Stimulated activated CD8-positive, alpha-beta memory T cell treated with anti-CD3 and anti-CD28 coated beads, Interleukin-15, amount 100 ng/mL, for 24 hours (primary cell): ENCODE data around the gene DST.

Experiments
- DNase-seq: peaks from one replicate; pipeline ENCODE4 v3.0.0-alpha.2; 2020; ENCODE audit warnings: low read depth

The DST gene

GRCh38 chr6:56536536-56536935 is 106.2 kb downstream of the DST start:
- DNase-seq = no peak

GRCh38 chr6:56535626-56536025 is 107.1 kb downstream of the DST start:
- no peak for DNase-seq

GRCh38 chr6:56534680-56535419 is 107.8 kb downstream of the DST start:
- no peak for DNase-seq

- DNase-seq = no peak
Observed at GRCh38 chr6:56532766-56533551, 109.7 kb downstream of the DST start.

GRCh38 chr6:56531839-56532595 is 110.7 kb downstream of the DST start:
- DNase-seq = no peak

- no peak for DNase-seq
Observed at GRCh38 chr6:56529594-56530191, 113.0 kb downstream of the DST start.

- no peak for DNase-seq
Observed at GRCh38 chr6:56528412-56528841, 114.3 kb downstream of the DST start.

- no peak for DNase-seq
Observed at GRCh38 chr6:56527934-56528333, 114.8 kb downstream of the DST start.

GRCh38 chr6:56526860-56527544 is 115.7 kb downstream of the DST start:
- DNase-seq = no peak

GRCh38 chr6:56525974-56526789 is 116.5 kb downstream of the DST start:
- DNase-seq = no peak

- DNase-seq = no peak
Observed at GRCh38 chr6:56524891-56525703, 117.6 kb downstream of the DST start.

GRCh38 chr6:56522495-56523270 is 120.0 kb downstream of the DST start:
- no peak for DNase-seq

GRCh38 chr6:56521976-56522375 is 120.7 kb downstream of the DST start:
- DNase-seq = no peak

GRCh38 chr6:56521454-56521853 is 121.2 kb downstream of the DST start:
- DNase-seq = no peak

- no peak for DNase-seq
Observed at GRCh38 chr6:56520218-56520617, 122.5 kb downstream of the DST start.

- no peak for DNase-seq
Observed at GRCh38 chr6:56518995-56519767, 123.5 kb downstream of the DST start.

GRCh38 chr6:56517155-56517745 is 125.4 kb downstream of the DST start:
- no peak for DNase-seq

GRCh38 chr6:56516003-56516402 is 126.7 kb downstream of the DST start:
- DNase-seq = no peak
